HepG2 (cell line): ENCODE data around the gene CALR. TPM values are rescaled to one million over a fixed set of nuclear protein-coding genes. Genes with fewer than 3 reads are reported as not detected.
A peak's percentile ranks its signal among the peaks of the same experiment; 100 is the strongest.

Experiments used
- ATAC-seq: fragments of 200-7000 bp; cut with Tn5 transposase; 3 replicates; pipeline ENCODE4 v1.9.1; 2020; ENCODE audit warnings: mild to moderate bottlenecking, moderate library complexity
- BruUV-seq: library from RNA; stranded (reverse); fragments of 400-500 nt; replicated peaks from 2 replicates; lab custom pipeline; 2021; lab: Mats Ljungman, UMichigan
- CTCF ChIA-PET: fragments of 300-600 bp; formaldehyde crosslinking; extraction: SDS; loops from one replicate; lab custom pipeline; 2021; ENCODE audit warnings: low total read pairs, inconsistent platforms, low intra/inter-chr PET ratio; lab: Yijun Ruan, JAX
- POLR2A ChIA-PET: fragments of 350-600 bp; sonication (Branson Sonifier 250); formaldehyde crosslinking; loops from one replicate; lab custom pipeline; 2020; ENCODE audit warnings: antibody characterized with exemption, inconsistent platforms; lab: Yijun Ruan, JAX
- DNase-seq: peaks from one replicate; pipeline ENCODE4 v3.0.0-alpha.2; 2015; ENCODE audit warnings: low spot score
- FAIRE-seq: peaks from 3 replicates; lab custom pipeline; 2011; peaks lifted over from hg19 to GRCh38; lab: Jason Lieb, UNC
- H2AFZ ChIP-seq: one replicate; pipeline ENCODE4 v1.6.1; 2011; ENCODE audit warnings: low read length, inconsistent platforms
- H3K27ac ChIP-seq: fragments of 300-600 bp; 3 replicates; pipeline ENCODE4 v1.8.0; 2011; ENCODE audit warnings: mixed run types, mild to moderate bottlenecking, mixed read lengths, low read length, inconsistent platforms; ENCODE audit not compliant: insufficient read depth; ENCODE audit errors: extremely low read length
- H3K27me3 ChIP-seq, 2 experiments: fragments of 200-600 bp in 1 of 2; 2 replicates in 1 of 2; 3 replicates in 1 of 2; pipeline versions ENCODE4 v1.6.0 to v1.8.0; 2011; ENCODE audit warnings: low read length in 2 of 2, mild to moderate bottlenecking in 2 of 2, moderate library complexity in 2 of 2, inconsistent platforms in 1 of 2; ENCODE audit not compliant: insufficient read depth in 2 of 2, control insufficient read depth in 1 of 2
- H3K36me3 ChIP-seq, 2 experiments: fragments of 200-600 bp in 1 of 2; replicated peaks in 1 of 2; 2 replicates in 1 of 2; 3 replicates in 1 of 2; pipeline versions ENCODE4 v1.5.1 to v1.8.0; 2011; ENCODE audit warnings: low read length in 2 of 2, inconsistent platforms in 1 of 2; ENCODE audit not compliant: insufficient read depth in 2 of 2, control insufficient read depth in 1 of 2
- H3K4me1 ChIP-seq: 2 replicates; pipeline ENCODE4 v1.5.1; 2012; ENCODE audit warnings: low read length, inconsistent platforms; ENCODE audit not compliant: insufficient read depth
- H3K4me2 ChIP-seq: 2 replicates; pipeline ENCODE4 v1.6.0; 2011; ENCODE audit warnings: low read depth, low read length, inconsistent platforms
- H3K4me3 ChIP-seq, 3 experiments: fragments of 200-600 bp in 1 of 3; sonication (generic), shearing (Covaris generic) in 1 of 3; replicated peaks in 1 of 3; 2 replicates each; pipeline ENCODE4 v1.5.1; 2011 to 2016; ENCODE audit warnings: low read length in 3 of 3, inconsistent platforms in 2 of 3, low read depth in 2 of 3, mild to moderate bottlenecking in 2 of 3, control low read depth in 1 of 3, mixed read lengths in 1 of 3; ENCODE audit not compliant: insufficient read depth in 1 of 3
- H3K79me2 ChIP-seq: one replicate; pipeline ENCODE4 v1.6.1; 2011; ENCODE audit warnings: low read length, inconsistent platforms; ENCODE audit not compliant: insufficient read depth
- H3K9ac ChIP-seq: 2 replicates; pipeline ENCODE4 v1.6.0; 2011; ENCODE audit warnings: mild to moderate bottlenecking, low read depth, low read length, inconsistent platforms; ENCODE audit not compliant: insufficient read depth
- H3K9me3 ChIP-seq: 2 replicates; pipeline ENCODE4 v1.5.1; 2012; ENCODE audit warnings: mild to moderate bottlenecking, low read length
- H4K20me1 ChIP-seq: 2 replicates; pipeline ENCODE4 v1.6.0; 2011; ENCODE audit warnings: inconsistent platforms, mild to moderate bottlenecking, low read length, moderate library complexity; ENCODE audit not compliant: insufficient read depth
- ATAD3A ChIP-seq: sonication (generic); formaldehyde crosslinking; IDR thresholded peaks from 2 replicates; pipeline ENCODE4 v1.4.0; 2020; ENCODE audit warnings: missing genetic modification reagents
- ATF7 ChIP-seq, 2 experiments: fragments of 450-650 bp in 1 of 2; sonication (generic) in 1 of 2; formaldehyde crosslinking in 1 of 2; IDR thresholded peaks; 2 replicates each; pipeline versions ENCODE4 v1.4.0 to v1.6.1; 2016 to 2020; ENCODE audit warnings: antibody characterized with exemption in 1 of 2, mild to moderate bottlenecking in 1 of 2, missing genetic modification reagents in 1 of 2
- ETV6 ChIP-seq: sonication (generic); formaldehyde crosslinking; conservative IDR thresholded peaks from 2 replicates; pipeline ENCODE4 v1.4.0; 2020; ENCODE audit warnings: missing genetic modification reagents
- NFE2L1 ChIP-seq: sonication (generic); formaldehyde crosslinking; IDR thresholded peaks from 2 replicates; pipeline ENCODE4 v1.4.0; 2020; ENCODE audit warnings: missing genetic modification reagents, mild to moderate bottlenecking, borderline replicate concordance
- NR2F1 ChIP-seq, 2 experiments: fragments of 450-650 bp in 1 of 2; formaldehyde crosslinking in 1 of 2; IDR thresholded peaks; 2 replicates each; pipeline versions ENCODE4 v1.5.0 to v1.6.1; 2016 to 2020; ENCODE audit warnings: mild to moderate bottlenecking in 1 of 2, missing compliant biosample characterization in 1 of 2, missing genetic modification reagents in 1 of 2, moderate library complexity in 1 of 2
- POLR2A ChIP-seq, 2 experiments: IDR thresholded peaks; 2 replicates each; pipeline ENCODE4 v1.6.1; 2011; ENCODE audit warnings: low read depth in 2 of 2, low read length in 2 of 2, mild to moderate bottlenecking in 1 of 2, moderate library complexity in 1 of 2; ENCODE audit not compliant: insufficient read depth in 1 of 2
- POLR2AphosphoS5 ChIP-seq: IDR thresholded peaks from 2 replicates; pipeline ENCODE4 v1.6.1; 2012; ENCODE audit warnings: low read depth, low read length
- PRPF4 ChIP-seq: fragments of 200-400 bp; formaldehyde crosslinking; IDR thresholded peaks from 2 replicates; pipeline ENCODE4 v1.6.1; 2016; ENCODE audit warnings: low read length, low read depth; ENCODE audit not compliant: poor library complexity, severe bottlenecking
- RBFOX2 ChIP-seq: fragments of 200-400 bp; formaldehyde crosslinking; IDR thresholded peaks from 2 replicates; pipeline ENCODE4 v1.6.1; 2017; ENCODE audit warnings: low read depth, mild to moderate bottlenecking, low read length
- SPEN ChIP-seq: sonication (generic); formaldehyde crosslinking; IDR thresholded peaks from 2 replicates; pipeline ENCODE4 v1.5.1; 2020; ENCODE audit warnings: low read depth, mild to moderate bottlenecking, missing genetic modification reagents
- ZNF280D ChIP-seq: sonication (generic); formaldehyde crosslinking; IDR thresholded peaks from 2 replicates; pipeline ENCODE4 v1.5.1; 2020; ENCODE audit warnings: mild to moderate bottlenecking, missing genetic modification reagents
- ZNF382 ChIP-seq: sonication (generic); formaldehyde crosslinking; IDR thresholded peaks from 2 replicates; pipeline ENCODE4 v1.5.0; 2020; ENCODE audit warnings: missing genetic modification reagents, mild to moderate bottlenecking, borderline replicate concordance
- ZNF784 ChIP-seq: sonication (generic); formaldehyde crosslinking; IDR thresholded peaks from 2 replicates; pipeline ENCODE4 v1.5.1; 2020; ENCODE audit warnings: missing genetic modification reagents, mild to moderate bottlenecking, borderline replicate concordance
- WGBS: methylation state at CpG from one replicate; pipeline ENCODE4 v1.1.6; 2017; ENCODE audit warnings: low lambda C conversion rate; 5-methylcytosine and 5-hydroxymethylcytosine counted together
- in situ Hi-C: cut with HindIII; loops from 2 replicates; pipeline ENCODE4 v1.10.0; 2017; ENCODE audit warnings: low pct_unique_long_range_greater_than_20kb; ENCODE audit not compliant: extremely low pct_ligation_motif_present
- intact Hi-C: fragments of 100-400 bp; cut with micrococcal nuclease; formaldehyde crosslinking; loops from one replicate; pipeline ENCODE4 v1.10.0; 2022; ENCODE audit not compliant: unreplicated experiment
- polyA plus RNA-seq, 8 experiments: library from polyadenylated mRNA; depleted of rRNA in 3 of 8; stranded (reverse) in 7 of 8; unstranded in 1 of 8; fragments of >200 nt; fragmentation: Illumina TruSeq in 4 of 8; extraction: Trizol in 4 of 8; gene quantifications; 2 replicates each; pipeline versions ENCODE4 v1.2.1 to v1.2.3, GENCODE V29; 2011 to 2016; ENCODE audit warnings: low read depth in 4 of 8, missing spikeins in 1 of 8, mixed read lengths in 1 of 8; ENCODE audit not compliant: insufficient read depth in 1 of 8
- total RNA-seq, 5 experiments: library from RNA; depleted of rRNA; stranded (reverse); fragments of >200 nt; fragmentation: Illumina TruSeq; extraction: Trizol; gene quantifications; 2 replicates each; pipeline ENCODE4 v1.2.3, GENCODE V29; 2016; ENCODE audit warnings: low read depth in 1 of 5

CALR gene
- total and polyA plus RNA-seq, 2 of the 13 experiments (the other 11 are each of a cell fraction or from before 2014, with no cell fraction given) = 898 to 934 TPM

DNA sequence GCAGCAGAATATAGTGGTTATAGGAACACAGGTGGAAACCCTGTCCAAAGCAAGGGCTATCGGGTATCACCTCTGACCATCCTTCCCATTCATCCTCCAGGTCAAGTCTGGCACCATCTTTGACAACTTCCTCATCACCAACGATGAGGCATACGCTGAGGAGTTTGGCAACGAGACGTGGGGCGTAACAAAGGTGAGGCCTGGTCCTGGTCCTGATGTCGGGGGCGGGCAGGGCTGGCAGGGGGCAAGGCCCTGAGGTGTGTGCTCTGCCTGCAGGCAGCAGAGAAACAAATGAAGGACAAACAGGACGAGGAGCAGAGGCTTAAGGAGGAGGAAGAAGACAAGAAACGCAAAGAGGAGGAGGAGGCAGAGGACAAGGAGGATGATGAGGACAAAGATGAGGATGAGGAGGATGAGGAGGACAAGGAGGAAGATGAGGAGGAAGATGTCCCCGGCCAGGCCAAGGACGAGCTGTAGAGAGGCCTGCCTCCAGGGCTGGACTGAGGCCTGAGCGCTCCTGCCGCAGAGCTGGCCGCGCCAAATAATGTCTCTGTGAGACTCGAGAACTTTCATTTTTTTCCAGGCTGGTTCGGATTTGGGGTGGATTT lies 5.1 kb downstream of the CALR start:
- BruUV-seq = no TSS peak
- ATAC-seq = no peak
- peaks cover 21 to 53% of the 10 kb centered on the region in 2 experiments for H3K36me3 ChIP-seq

More for the DNA sequence above, 5.1 kb downstream of the CALR start:
- DNase-seq = no peak
- Histone ChIP-seq H3K9me3 (no peaks in the 10 kb centered on the region), H3K4me2 (no peak overlapping the region), H3K27ac (no peak overlapping the region), H3K79me2 (peaks cover 50% of the 10 kb centered on the region), H3K4me3 (no peak overlapping the region), H4K20me1 (peaks cover 13% of the 10 kb centered on the region), H3K27me3 (peaks cover 0 to 5% of the 10 kb centered on the region in 2 experiments; a peak in 1 of 5 replicates), H3K4me1 (peaks cover 52% of the 10 kb centered on the region), H2AFZ (no peak overlapping the region), H3K9ac (no peak overlapping the region)
- WGBS = 94% methylated on average over 18 of the region's 18 CpGs
- no peak for FAIRE-seq
- CTCF ChIA-PET = no interaction called here
- POLR2A ChIA-PET = no interaction called here
- intact Hi-C loops = no loop called here
- no peak for TF ChIP-seq ATF7 (IDR thresholded peaks at IDR 0.05)
- TF ChIP-seq ATF7 (CRISPR knock-in tag; IDR thresholded peaks at IDR 0.05) = no peak
- TF ChIP-seq SPEN = no peak
- TF ChIP-seq ZNF280D (CRISPR knock-in tag) = no peak
- TF ChIP-seq ATAD3A (CRISPR knock-in tag) = no peak
- TF ChIP-seq POLR2A (IDR thresholded peaks at IDR 0.05; ENCODE audit: insufficient read depth in 1 of 2, low read depth in 2 of 2, low read length in 2 of 2) = 0 out of 4 replicates have a peak, but pooled peaks of 1 of the 2 experiments have one; percentile 33
- peak; percentile 51; the same call in 1 of the 2 replicates for TF ChIP-seq RBFOX2
- peak; percentile 26; the same call in 1 of the 2 replicates for TF ChIP-seq POLR2AphosphoS5
- no peak for TF ChIP-seq ETV6 (CRISPR knock-in tag)
- TF ChIP-seq NFE2L1 (CRISPR knock-in tag) = no peak
- TF ChIP-seq ZNF784 = no peak
- no peak for TF ChIP-seq ZNF382 (CRISPR knock-in tag)
- no peak for TF ChIP-seq NR2F1 (CRISPR knock-in tag; IDR thresholded peaks at IDR 0.05)
- no peak for TF ChIP-seq PRPF4
- in situ Hi-C loops = no loop called here
